Upper lobe of right lung (tissue), 1 donor: Measurements from ENCODE around the gene SNRNP48. TPM values are rescaled to one million over a fixed set of nuclear protein-coding genes. Genes with fewer than 3 reads are reported as not detected.

ENCODE experiments used
- ATAC-seq: fragments of 200-7000 bp; cut with Tn5 transposase; one replicate; pipeline ENCODE4 v1.9.1; 2020; ENCODE audit warnings: mild to moderate bottlenecking, moderate library complexity
- DNase-seq: peaks from one replicate; pipeline ENCODE4 v3.0.0-alpha.2; 2020
- H3K27ac ChIP-seq: fragments of 200-600 bp; one replicate; pipeline ENCODE4 v1.8.0; 2022
- H3K27me3 ChIP-seq: fragments of 200-600 bp; one replicate; pipeline ENCODE4 v1.8.0; 2022; ENCODE audit warnings: mild to moderate bottlenecking
- H3K36me3 ChIP-seq: fragments of 200-600 bp; one replicate; pipeline ENCODE4 v1.8.0; 2022
- H3K4me1 ChIP-seq: fragments of 200-600 bp; one replicate; pipeline ENCODE4 v1.8.0; 2022
- H3K4me3 ChIP-seq: fragments of 200-600 bp; one replicate; pipeline ENCODE4 v1.8.0; 2022; ENCODE audit warnings: mild to moderate bottlenecking
- H3K9me3 ChIP-seq: fragments of 200-600 bp; one replicate; pipeline ENCODE4 v1.8.0; 2022
- CTCF ChIP-seq: fragments of 200-600 bp; IDR thresholded peaks from one replicate; pipeline ENCODE4 v1.8.0; 2022; ENCODE audit warnings: antibody characterized with exemption
- intact Hi-C: fragments of 100-400 bp; cut with DNase I; formaldehyde crosslinking; loops from one replicate; pipeline ENCODE4 v1.11.0; 2022
- total RNA-seq: library from RNA; stranded (reverse); fragmentation: NEBNext Ultra II Directional; extraction: Animal tissue kit (Norgen Biotek cat#: 25700); gene quantifications from one replicate; pipeline ENCODE4 v1.2.1, GENCODE V29; 2021
- donor health status: DM: no; HTN: yes; CAD: no; lungs with severe emphysema.

SNRNP48 gene
- total RNA-seq, 1 donor from 2014 or later: 10.2 TPM

GRCh38 chr6:7604506-7604905, 14.5 kb downstream of the SNRNP48 start:
- no peak for ATAC-seq
- Histone ChIP-seq H3K27ac (no peak overlapping the region), H3K4me3 (no peak overlapping the region), H3K27me3 (no peaks in the 10 kb centered on the region), H3K9me3 (no peaks in the 10 kb centered on the region), H3K4me1 (no peaks in the 10 kb centered on the region), H3K36me3 (peaks cover 96% of the 10 kb centered on the region)
- TF ChIP-seq CTCF: no peak
- DNase-seq: no peak
- intact Hi-C loops: loop anchor here (10.0 kb wide), 1 partner anchor 200 kb away; no protein-coding TSS in a partner anchor

GRCh38 chr6:7615611-7616383, 25.8 kb downstream of the SNRNP48 start:
- Histone ChIP-seq H3K9me3 (no peaks in the 10 kb centered on the region), H3K36me3 (peaks cover 30% of the 10 kb centered on the region), H3K4me1 (peaks cover 4% of the 10 kb centered on the region), H3K4me3 (no peak overlapping the region), H3K27me3 (no peaks in the 10 kb centered on the region), H3K27ac (no peak overlapping the region)
- DNase-seq: no peak
- intact Hi-C loops: loop anchor here (10.0 kb wide), 1 partner anchor 331 kb away; no protein-coding TSS in a partner anchor
- peak; percentile 45 for ATAC-seq
- TF ChIP-seq CTCF: peak; percentile 83

GRCh38 chr6:7617801-7618764, 28.1 kb downstream of the SNRNP48 start:
- Histone ChIP-seq H3K27ac (no peak overlapping the region), H3K9me3 (no peaks in the 10 kb centered on the region), H3K4me3 (no peak overlapping the region), H3K27me3 (no peaks in the 10 kb centered on the region), H3K36me3 (peaks cover 12% of the 10 kb centered on the region), H3K4me1 (peaks cover 4% of the 10 kb centered on the region)
- ATAC-seq (peak; percentile 88), DNase-seq (peak; percentile 73)
- intact Hi-C loops: loop anchor here (10.0 kb wide), 1 partner anchor 333 kb away; no protein-coding TSS in a partner anchor
- TF ChIP-seq CTCF: no peak

- intact Hi-C loops: no loop called here
- no peak overlapping the region for H3K4me3 ChIP-seq
- no peaks in the 10 kb centered on the region for H3K36me3 ChIP-seq
- no peaks in the 10 kb centered on the region for H3K4me1 ChIP-seq
- no peak for ATAC-seq
- no peak for DNase-seq
- H3K9me3 ChIP-seq: no peaks in the 10 kb centered on the region
- H3K27ac ChIP-seq: no peak overlapping the region
- no peaks in the 10 kb centered on the region for H3K27me3 ChIP-seq
- no peak for TF ChIP-seq CTCF
Measured at GRCh38 chr6:7621761-7622160, 31.8 kb downstream of the SNRNP48 start.

- no peak overlapping the region for H3K4me3 ChIP-seq
- TF ChIP-seq CTCF: no peak
- H3K9me3 ChIP-seq: no peaks in the 10 kb centered on the region
- intact Hi-C loops: no loop called here
- peak; percentile 52 for ATAC-seq
- no peaks in the 10 kb centered on the region for H3K4me1 ChIP-seq
- no peak for DNase-seq
- no peaks in the 10 kb centered on the region for H3K27me3 ChIP-seq
- H3K27ac ChIP-seq: no peak overlapping the region
- H3K36me3 ChIP-seq: no peaks in the 10 kb centered on the region
Measured at GRCh38 chr6:7624796-7625710, 35.1 kb downstream of the SNRNP48 start.
